SIG-M5 treated with dmso at 0.1 percent for 504 hours (cell line): Measurements from ENCODE around the gene SH3GLB2.

Experiments used
- DNase-seq: peaks from one replicate; lab custom pipeline; 2025; ENCODE audit not compliant: unreplicated experiment; lab: John Stamatoyannopoulos, UW

Gene SH3GLB2

GRCh38 chr9:129028192-129028966, at the start of gene SH3GLB2:
Gene SH3GLB2 (minus strand): TSS chr9:129028331. CDS start chr9:129028154, 177 bp downstream.
- DNase-seq = peak; percentile 86

- DNase-seq = no peak
Observed at GRCh38 chr9:129077236-129077635, 49.1 kb upstream of the SH3GLB2 start.

DNA sequence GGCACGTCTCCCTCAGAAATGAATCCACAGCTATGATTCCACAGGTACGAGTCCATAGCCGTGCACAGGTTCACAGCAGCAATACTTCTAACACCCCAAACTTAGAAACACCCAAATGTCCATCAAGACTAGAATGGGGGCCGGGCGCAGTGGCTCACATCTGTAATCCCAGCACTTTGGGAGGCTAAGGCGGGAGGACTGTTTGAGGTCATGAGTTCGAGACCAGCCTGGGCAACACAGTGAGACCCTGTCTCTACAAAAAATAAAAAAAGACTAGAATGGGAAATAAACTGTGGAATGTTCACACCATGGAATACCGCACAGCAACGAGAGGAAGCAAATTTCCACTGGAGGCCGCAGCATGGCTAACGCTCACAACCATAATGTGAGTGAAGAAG, 48.5 kb upstream of the SH3GLB2 start:
- no peak for DNase-seq

DNA sequence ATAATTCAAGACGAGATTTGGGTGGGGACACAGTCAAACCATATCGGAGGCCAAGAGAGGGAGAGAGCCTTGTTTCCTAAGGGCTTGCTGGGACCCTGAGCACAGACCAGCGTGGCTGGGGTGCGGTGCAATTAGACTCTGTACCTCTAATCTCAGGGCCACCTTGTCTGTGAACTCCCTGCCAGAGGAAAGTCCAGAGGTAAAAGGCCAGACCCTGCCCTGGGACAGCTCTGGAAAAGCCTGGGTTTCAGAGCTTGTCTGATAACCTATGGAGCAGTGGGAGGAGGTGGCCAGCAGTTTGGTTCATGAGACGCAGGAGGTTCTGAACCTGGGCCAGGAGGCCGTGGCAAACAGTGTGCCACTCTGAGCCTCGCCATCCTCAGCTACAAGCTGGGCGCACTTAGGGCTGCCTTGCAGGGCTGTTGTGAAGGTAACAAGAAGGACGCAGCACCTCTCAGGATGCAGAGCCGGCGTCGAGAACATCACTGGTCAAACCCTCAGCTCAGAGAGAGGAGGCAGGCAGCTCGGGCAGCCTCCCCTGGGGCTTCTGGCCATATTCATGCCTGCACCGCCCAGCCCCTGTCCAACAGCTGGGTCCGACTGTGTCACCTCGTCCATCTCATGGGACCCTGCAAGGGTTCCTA, 48.0 kb upstream of the SH3GLB2 start:
- DNase-seq = no peak

- DNase-seq = no peak
Observed at GRCh38 chr9:129074106-129074505, 46.0 kb upstream of the SH3GLB2 start.

GRCh38 chr9:129073404-129073803, 45.3 kb upstream of the SH3GLB2 start:
- DNase-seq = no peak

DNA sequence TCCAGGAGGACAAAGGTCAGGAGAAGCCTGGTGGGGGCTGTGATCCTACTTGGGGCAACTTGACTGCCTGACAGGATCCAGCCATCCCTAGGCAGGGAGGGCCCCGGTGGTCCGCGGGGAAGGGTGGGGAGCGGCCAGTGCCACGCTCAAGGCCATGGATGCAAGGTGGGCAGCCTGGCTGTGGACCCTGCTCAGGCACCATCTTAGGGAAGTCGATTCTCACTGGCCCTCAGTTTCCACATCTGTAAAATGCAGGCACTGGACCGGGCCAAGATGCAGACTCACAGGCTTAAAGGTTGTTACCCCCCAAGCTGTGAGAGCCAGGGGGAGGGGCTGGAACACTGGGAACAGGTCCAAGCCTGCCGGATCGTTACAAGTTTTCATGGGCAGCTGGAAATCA, 44.0 kb upstream of the SH3GLB2 start:
- no peak for DNase-seq

DNA sequence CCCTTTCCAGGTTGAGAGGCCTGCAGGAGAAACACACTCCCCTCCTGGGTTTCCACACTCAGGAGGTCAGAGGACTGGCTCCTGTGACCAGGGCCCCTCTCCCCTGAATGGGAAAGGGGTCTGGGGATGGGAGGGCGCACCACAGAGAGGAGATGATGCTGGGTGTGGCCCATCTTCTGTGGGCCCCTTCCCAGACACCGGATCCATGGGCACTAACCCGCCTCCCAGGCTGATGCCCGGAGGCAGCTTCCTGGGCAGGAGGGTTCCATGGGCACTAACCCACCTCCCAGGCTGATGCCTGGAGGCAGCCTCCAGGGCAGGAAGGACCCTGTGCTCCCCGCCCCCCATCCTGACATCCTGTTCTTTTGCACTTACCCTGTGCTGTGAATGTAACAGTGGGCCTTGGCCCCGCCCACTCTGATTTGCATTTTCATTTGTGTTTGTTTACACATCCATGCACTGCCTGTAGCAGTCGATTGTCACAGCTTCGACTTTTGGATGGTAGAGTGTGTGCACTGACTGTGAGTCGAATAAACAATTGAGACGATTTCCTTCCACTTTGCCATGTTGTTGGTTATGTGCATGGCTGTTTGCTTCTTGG, 43.5 kb upstream of the SH3GLB2 start:
- no peak for DNase-seq

DNA sequence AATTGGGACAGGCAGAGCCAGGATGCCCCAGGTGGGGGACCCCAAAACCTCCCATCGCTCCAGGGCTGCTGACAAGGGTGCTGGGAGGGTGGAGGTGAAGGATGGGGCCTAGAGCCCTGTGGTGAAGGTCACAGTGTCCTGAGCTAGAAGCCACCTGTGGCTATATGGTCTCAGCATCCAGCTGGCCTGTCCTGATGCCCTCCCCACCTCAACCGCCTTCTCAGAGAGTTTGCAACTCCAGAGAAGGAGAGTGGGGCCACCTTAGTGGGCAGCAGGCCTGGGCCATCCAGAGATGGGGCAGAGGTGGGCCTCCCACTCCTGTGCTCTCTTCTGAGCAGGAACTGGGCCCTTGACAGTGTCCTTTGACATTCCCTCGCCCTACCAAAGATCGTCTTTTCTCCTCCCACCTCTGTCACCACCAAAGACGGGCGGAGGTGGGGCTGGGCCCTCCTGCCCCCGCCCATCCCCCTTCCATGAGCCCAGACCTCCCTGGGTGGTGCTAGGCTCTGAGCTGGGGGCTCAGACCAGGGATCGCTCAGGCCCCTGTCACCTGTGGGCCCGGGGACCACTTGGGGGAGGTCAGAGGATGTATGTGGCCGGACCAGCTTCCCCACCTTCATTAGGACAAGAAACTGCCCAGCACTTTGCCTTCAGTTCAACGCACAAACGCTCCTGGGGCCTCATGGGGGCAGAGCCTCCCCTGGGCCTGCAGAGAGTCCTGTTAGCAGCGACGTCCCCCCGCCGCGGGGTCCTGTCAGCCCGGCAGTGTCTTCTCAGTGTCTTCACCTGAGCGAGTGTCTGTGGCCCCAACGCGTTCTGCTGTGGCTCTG, 42.8 kb upstream of the SH3GLB2 start:
- no peak for DNase-seq

- DNase-seq = no peak
Observed at GRCh38 chr9:129069862-129070641, 41.9 kb upstream of the SH3GLB2 start.

GRCh38 chr9:129068990-129069861, 41.1 kb upstream of the SH3GLB2 start:
- DNase-seq = peak; percentile 52

- DNase-seq = no peak
Observed at GRCh38 chr9:129068110-129068509, 40.0 kb upstream of the SH3GLB2 start.

- DNase-seq = no peak
Observed at GRCh38 chr9:129064499-129064908, 36.4 kb upstream of the SH3GLB2 start.

DNA sequence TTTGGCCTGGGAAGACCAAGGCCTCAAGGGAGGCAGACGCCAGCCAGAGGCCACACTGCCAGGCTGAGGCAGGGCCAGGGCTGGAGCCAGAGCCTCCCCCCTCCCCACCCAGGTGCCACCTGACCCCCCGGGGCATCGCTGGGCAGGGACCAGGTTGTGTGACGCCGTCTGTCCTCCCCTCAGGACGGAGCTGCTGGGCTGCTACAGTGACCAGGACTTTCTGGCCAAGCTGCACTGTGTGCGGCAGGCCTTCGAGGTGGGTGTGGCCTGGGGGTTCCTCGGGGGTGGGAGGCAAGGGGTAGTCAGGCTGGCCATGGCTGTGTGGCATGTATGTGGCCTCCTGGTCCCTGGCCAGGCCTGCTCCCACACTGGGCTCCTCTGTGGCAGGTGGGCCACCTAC, 34.9 kb upstream of the SH3GLB2 start:
- DNase-seq = no peak

GRCh38 chr9:129060991-129061390, 32.9 kb upstream of the SH3GLB2 start:
- no peak for DNase-seq

GRCh38 chr9:129059796-129060785, 32.0 kb upstream of the SH3GLB2 start:
- no peak for DNase-seq

DNA sequence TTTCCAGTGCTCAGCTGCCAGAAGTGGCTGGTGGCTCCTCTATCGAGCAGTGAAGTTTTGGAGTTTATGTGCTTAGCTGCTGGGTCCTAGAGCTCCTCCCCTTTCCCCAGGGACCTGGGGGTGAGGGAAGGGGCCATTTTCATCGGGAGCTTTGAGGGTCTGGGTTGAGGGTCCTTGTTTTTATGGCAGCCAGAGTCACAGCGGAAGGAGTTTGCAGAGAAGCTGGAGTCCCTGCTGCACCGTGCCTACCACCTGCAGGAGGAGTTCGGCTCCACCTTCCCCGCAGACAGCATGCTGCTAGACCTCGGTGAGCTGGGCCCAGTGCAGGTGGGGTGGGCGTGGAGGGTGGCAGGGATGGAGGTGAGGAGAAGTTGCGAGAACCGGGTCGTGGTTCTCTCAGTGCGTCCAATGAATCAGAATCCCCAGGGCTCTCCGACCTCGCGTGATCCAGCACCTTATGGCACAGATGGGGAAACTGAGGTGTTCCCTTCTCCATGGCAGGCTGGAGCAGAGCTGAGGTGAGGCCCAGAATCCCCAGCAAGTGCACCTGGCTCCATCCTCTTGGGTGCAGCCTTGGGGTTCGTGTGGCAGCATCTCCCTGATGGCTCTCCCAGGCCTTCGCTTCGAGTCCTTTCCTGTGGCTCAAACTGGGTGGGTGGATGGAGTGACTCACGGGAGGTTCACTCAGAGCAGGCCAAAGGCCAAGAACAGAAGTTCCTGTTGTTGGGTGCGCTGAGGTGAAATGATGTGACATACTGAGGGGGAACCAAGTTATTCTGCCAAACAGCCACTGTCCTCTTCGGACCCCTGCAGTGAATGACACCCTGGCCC, 31.0 kb upstream of the SH3GLB2 start:
- no peak for DNase-seq
